Adrenal gland (tissue), 5 donors: Measurements from ENCODE around the gene AHDC1.

Experiments
- CTCF ChIP-seq, 6 experiments: fragments of 450-650 bp in 4 of 6; fragments of 200-600 bp in 2 of 6; sonication (generic) in 1 of 6; IDR thresholded peaks; 1 replicate in 5 of 6; 2 replicates in 1 of 6; pipeline versions ENCODE4 v1.5.1 to v1.8.0; 2016 to 2021; ENCODE audit warnings: antibody characterized with exemption in 6 of 6, mild to moderate bottlenecking in 2 of 6, moderate library complexity in 1 of 6
- POLR2A ChIP-seq, 2 donors: fragments of 450-650 bp; IDR thresholded peaks; one replicate each; pipeline ENCODE4 v1.6.1; 2017; ENCODE audit warnings: antibody characterized with exemption in 2 of 2, mild to moderate bottlenecking in 2 of 2, moderate library complexity in 1 of 2
- donor health status: DM: no; HTN: no; CAD: no.

GRCh38 chr1:27652111-27652864 lies 48.3 kb upstream of the AHDC1 start:
- TF ChIP-seq POLR2A (IDR thresholded peaks at IDR 0.05) (no peak), CTCF (IDR thresholded peaks at IDR 0.05) (no peak)
